Stimulated activated CD4-positive, alpha-beta T cell treated with anti-CD3 and anti-CD28 coated beads, Interleukin-12 subunit alpha, Interleukin-12 subunit beta, amount 100 ng/mL, for 4 hours (primary cell): ENCODE results near the gene MSRB3.
"Not testable (repeated sequence)": the region's sequence is repeated elsewhere in the genome, so short reads cannot be mapped to it uniquely, and the experiment has no call there.

Experiments used
- DNase-seq: peaks from one replicate; pipeline ENCODE4 v3.0.0-alpha.2; 2020

The MSRB3 gene

GRCh38 chr12:65278576-65279368 is at the start of gene MSRB3:
Gene MSRB3, plus strand, starts transcription at chr12:65278683. Its CDS starts 29,897 bp downstream, at chr12:65308580.
- DNase-seq = peak; percentile 9

GRCh38 chr12:65229441-65229840 is 49.0 kb upstream of the MSRB3 start:
- DNase-seq = no peak

- DNase-seq = no peak
These were observed 45.9 kb upstream of the MSRB3 start for GRCh38 chr12:65232476-65233077.

- no peak for DNase-seq
These were observed 41.3 kb upstream of the MSRB3 start for GRCh38 chr12:65237153-65237552.

GRCh38 chr12:65238609-65239008 is 39.9 kb upstream of the MSRB3 start:
- no peak for DNase-seq

GRCh38 chr12:65248656-65249633 is 29.5 kb upstream of the MSRB3 start:
- DNase-seq = no peak

- no peak for DNase-seq
These were observed 26.0 kb upstream of the MSRB3 start for GRCh38 chr12:65252515-65252914.

- DNase-seq = no peak
These were observed 20.5 kb upstream of the MSRB3 start for GRCh38 chr12:65257986-65258385.

- no peak for DNase-seq
These were observed 19.0 kb upstream of the MSRB3 start for GRCh38 chr12:65259501-65259900.

- DNase-seq = no peak
These were observed 14.7 kb upstream of the MSRB3 start for GRCh38 chr12:65263777-65264176.

- DNase-seq = no peak
These were observed 12.1 kb upstream of the MSRB3 start for GRCh38 chr12:65266408-65266807.

- no peak for DNase-seq
These were observed 8.9 kb upstream of the MSRB3 start for GRCh38 chr12:65269603-65270002.

- no peak for DNase-seq
These were observed 3.7 kb upstream of the MSRB3 start for GRCh38 chr12:65274602-65275272.

GRCh38 chr12:65275627-65276026 is 2.9 kb upstream of the MSRB3 start:
- DNase-seq = no peak

GRCh38 chr12:65276916-65277530 is 1.5 kb upstream of the MSRB3 start:
- no peak for DNase-seq

GRCh38 chr12:65277994-65278575 is 398 bp upstream of the MSRB3 start:
- DNase-seq = no peak

- DNase-seq = no peak
These were observed 1.1 kb downstream of the MSRB3 start for GRCh38 chr12:65279369-65280112.

GRCh38 chr12:65280306-65280705 is 1.8 kb downstream of the MSRB3 start:
- DNase-seq = no peak

GRCh38 chr12:65282840-65283239 is 4.4 kb downstream of the MSRB3 start:
- no peak for DNase-seq

GRCh38 chr12:65285532-65285931 is 7.0 kb downstream of the MSRB3 start:
- DNase-seq = not testable (repeated sequence)

- DNase-seq = no peak
These were observed 8.9 kb downstream of the MSRB3 start for GRCh38 chr12:65287426-65287825.
